HepG2 (cell line): Measurements from ENCODE around the gene LDLRAD4. TPM values are rescaled to one million over a fixed set of nuclear protein-coding genes. Genes with fewer than 3 reads are reported as not detected.

Source experiments
- AGO2 ChIP-seq: fragments of 200-400 bp; formaldehyde crosslinking; optimal IDR thresholded peaks from 2 replicates; pipeline ENCODE3; 2017; ENCODE audit warnings: mild to moderate bottlenecking, low read depth, low read length, moderate library complexity
- AHDC1 ChIP-seq: sonication (generic); formaldehyde crosslinking; IDR thresholded peaks from 2 replicates; pipeline ENCODE4 v1.5.1; 2020; ENCODE audit warnings: mild to moderate bottlenecking, missing genetic modification reagents, borderline replicate concordance
- ARNT2 ChIP-seq: sonication (generic); formaldehyde crosslinking; IDR thresholded peaks from 2 replicates; pipeline ENCODE4 v1.8.0; 2022; ENCODE audit warnings: mild to moderate bottlenecking, low read depth, missing genetic modification reagents, moderate library complexity
- HIVEP1 ChIP-seq: sonication (generic); formaldehyde crosslinking; IDR thresholded peaks from 2 replicates; pipeline ENCODE4 v1.4.0; 2020; ENCODE audit warnings: mild to moderate bottlenecking, missing genetic modification reagents
- NFKB2 ChIP-seq: sonication (generic); formaldehyde crosslinking; IDR thresholded peaks from 2 replicates; pipeline ENCODE4 v1.4.0; 2020; ENCODE audit warnings: missing genetic modification reagents, borderline replicate concordance
- PHF20 ChIP-seq: sonication (generic); formaldehyde crosslinking; IDR thresholded peaks from 2 replicates; pipeline ENCODE4 v1.5.0; 2020; ENCODE audit warnings: mild to moderate bottlenecking, missing genetic modification reagents
- RXRA ChIP-seq: sonication (generic); formaldehyde crosslinking; IDR thresholded peaks from 2 replicates; pipeline ENCODE4 v1.5.1; 2020; ENCODE audit warnings: missing genetic modification reagents
- SIN3B ChIP-seq: fragments of 150-350 bp; IDR thresholded peaks from 2 replicates; pipeline ENCODE4 v1.6.1; 2014; ENCODE audit warnings: low read length
- SP4 ChIP-seq: sonication (generic); formaldehyde crosslinking; IDR thresholded peaks from 2 replicates; pipeline ENCODE4 v1.8.1; 2023; ENCODE audit warnings: mild to moderate bottlenecking, missing genetic modification reagents
- TEAD3 ChIP-seq: optimal IDR thresholded peaks from 2 replicates; pipeline ENCODE3; 2016; ENCODE audit warnings: borderline replicate concordance
- ZFP36L2 ChIP-seq: sonication (generic); formaldehyde crosslinking; IDR thresholded peaks from 2 replicates; pipeline ENCODE4 v1.4.0; 2020; ENCODE audit warnings: missing genetic modification reagents
- ZNF232 ChIP-seq: sonication (generic); formaldehyde crosslinking; IDR thresholded peaks from 2 replicates; pipeline ENCODE4 v1.4.0; 2020; ENCODE audit warnings: missing genetic modification reagents, borderline replicate concordance
- ZNF253 ChIP-seq: sonication (generic); formaldehyde crosslinking; IDR thresholded peaks from 2 replicates; pipeline ENCODE4 v1.8.0; 2022; ENCODE audit warnings: mild to moderate bottlenecking, missing genetic modification reagents, borderline replicate concordance
- ZNF343 ChIP-seq: sonication (generic); formaldehyde crosslinking; IDR thresholded peaks from 2 replicates; pipeline ENCODE4 v1.4.0; 2020; ENCODE audit warnings: mild to moderate bottlenecking, missing genetic modification reagents
- ZNF780A ChIP-seq: sonication (generic); formaldehyde crosslinking; IDR thresholded peaks from 2 replicates; pipeline ENCODE4 v1.8.0; 2022; ENCODE audit warnings: mild to moderate bottlenecking, missing genetic modification reagents, moderate library complexity
- ZSCAN30 ChIP-seq: sonication (generic); formaldehyde crosslinking; IDR thresholded peaks from 2 replicates; pipeline ENCODE4 v1.5.0; 2020; ENCODE audit warnings: mild to moderate bottlenecking, missing genetic modification reagents
- polyA plus RNA-seq, 8 experiments: library from polyadenylated mRNA; depleted of rRNA in 3 of 8; stranded (reverse) in 7 of 8; unstranded in 1 of 8; fragments of >200 nt; fragmentation: Illumina TruSeq in 4 of 8; extraction: Trizol in 4 of 8; gene quantifications; 2 replicates each; pipeline versions ENCODE4 v1.2.1 to v1.2.3, GENCODE V29; 2011 to 2016; ENCODE audit warnings: low read depth in 4 of 8, missing spikeins in 1 of 8, mixed read lengths in 1 of 8; ENCODE audit not compliant: insufficient read depth in 1 of 8
- total RNA-seq, 5 experiments: library from RNA; depleted of rRNA; stranded (reverse); fragments of >200 nt; fragmentation: Illumina TruSeq; extraction: Trizol; gene quantifications; 2 replicates each; pipeline ENCODE4 v1.2.3, GENCODE V29; 2016; ENCODE audit warnings: low read depth in 1 of 5
- TF ChIP-seq, protein P1 (sequence below): sonication (generic); formaldehyde crosslinking; IDR thresholded peaks from 2 replicates; pipeline ENCODE4 v1.8.1; 2023; ENCODE audit warnings: mild to moderate bottlenecking, inconsistent platforms, moderate library complexity, missing genetic modification reagents, borderline replicate concordance
- TF ChIP-seq, protein P2 (sequence below): sonication (generic); formaldehyde crosslinking; IDR thresholded peaks from 2 replicates; pipeline ENCODE4 v1.5.0; 2020; ENCODE audit warnings: missing genetic modification reagents
- TF ChIP-seq, protein P3 (sequence below): IDR thresholded peaks from 2 replicates; pipeline ENCODE4 v1.6.1; 2016; ENCODE audit warnings: mild to moderate bottlenecking, missing biosample characterization, missing genetic modification reagents
- TF ChIP-seq, protein P4 (sequence below): sonication (generic); formaldehyde crosslinking; IDR thresholded peaks from 2 replicates; pipeline ENCODE4 v1.9.0; 2022; ENCODE audit warnings: missing genetic modification reagents, mild to moderate bottlenecking, borderline replicate concordance

LDLRAD4 gene
- total and polyA plus RNA-seq, 2 of the 13 experiments (the other 11 are each of a cell fraction or from before 2014, with no cell fraction given): 13.6 to 20.9 TPM

GRCh38 chr18:13418013-13418710, 199.6 kb downstream of the LDLRAD4 start (continued):
- TF ChIP-seq, protein P1, sequence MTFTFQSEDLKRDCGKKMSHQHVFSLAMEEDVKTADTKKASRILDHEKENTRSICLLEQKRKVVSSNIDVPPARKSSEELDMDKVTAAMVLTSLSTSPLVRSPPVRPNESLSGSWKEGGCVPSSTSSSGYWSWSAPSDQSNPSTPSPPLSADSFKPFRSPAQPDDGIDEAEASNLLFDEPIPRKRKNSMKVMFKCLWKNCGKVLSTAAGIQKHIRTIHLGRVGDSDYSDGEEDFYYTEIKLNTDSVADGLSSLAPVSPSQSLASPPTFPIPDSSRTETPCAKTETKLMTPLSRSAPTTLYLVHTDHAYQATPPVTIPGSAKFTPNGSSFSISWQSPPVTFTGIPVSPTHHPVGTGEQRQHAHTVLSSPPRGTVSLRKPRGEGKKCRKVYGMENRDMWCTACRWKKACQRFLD: no peak
- TF ChIP-seq HIVEP1 (CRISPR knock-in tag) (no peak), ZNF232 (CRISPR knock-in tag) (no peak), ZSCAN30 (no peak), ZNF780A (CRISPR knock-in tag) (no peak), NFKB2 (CRISPR knock-in tag) (no peak), RXRA (CRISPR knock-in tag) (no peak), TEAD3 (CRISPR knock-in tag) (peak; percentile 52), AHDC1 (CRISPR knock-in tag) (peak; percentile 60; the same call in 1 of the 2 replicates), SIN3B (no peak), ZNF343 (no peak), ZNF253 (no peak), SP4 (CRISPR knock-in tag) (no peak), ZFP36L2 (CRISPR knock-in tag) (no peak), ARNT2 (CRISPR knock-in tag) (no peak), AGO2 (no peak), PHF20 (CRISPR knock-in tag) (no peak)
- TF ChIP-seq, protein P2, sequence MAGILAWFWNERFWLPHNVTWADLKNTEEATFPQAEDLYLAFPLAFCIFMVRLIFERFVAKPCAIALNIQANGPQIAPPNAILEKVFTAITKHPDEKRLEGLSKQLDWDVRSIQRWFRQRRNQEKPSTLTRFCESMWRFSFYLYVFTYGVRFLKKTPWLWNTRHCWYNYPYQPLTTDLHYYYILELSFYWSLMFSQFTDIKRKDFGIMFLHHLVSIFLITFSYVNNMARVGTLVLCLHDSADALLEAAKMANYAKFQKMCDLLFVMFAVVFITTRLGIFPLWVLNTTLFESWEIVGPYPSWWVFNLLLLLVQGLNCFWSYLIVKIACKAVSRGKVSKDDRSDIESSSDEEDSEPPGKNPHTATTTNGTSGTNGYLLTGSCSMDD (CRISPR knock-in tag): no peak
- TF ChIP-seq, protein P3, sequence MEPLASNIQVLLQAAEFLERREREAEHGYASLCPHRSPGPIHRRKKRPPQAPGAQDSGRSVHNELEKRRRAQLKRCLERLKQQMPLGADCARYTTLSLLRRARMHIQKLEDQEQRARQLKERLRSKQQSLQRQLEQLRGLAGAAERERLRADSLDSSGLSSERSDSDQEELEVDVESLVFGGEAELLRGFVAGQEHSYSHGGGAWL (CRISPR knock-in tag): no peak
- TF ChIP-seq, protein P4, sequence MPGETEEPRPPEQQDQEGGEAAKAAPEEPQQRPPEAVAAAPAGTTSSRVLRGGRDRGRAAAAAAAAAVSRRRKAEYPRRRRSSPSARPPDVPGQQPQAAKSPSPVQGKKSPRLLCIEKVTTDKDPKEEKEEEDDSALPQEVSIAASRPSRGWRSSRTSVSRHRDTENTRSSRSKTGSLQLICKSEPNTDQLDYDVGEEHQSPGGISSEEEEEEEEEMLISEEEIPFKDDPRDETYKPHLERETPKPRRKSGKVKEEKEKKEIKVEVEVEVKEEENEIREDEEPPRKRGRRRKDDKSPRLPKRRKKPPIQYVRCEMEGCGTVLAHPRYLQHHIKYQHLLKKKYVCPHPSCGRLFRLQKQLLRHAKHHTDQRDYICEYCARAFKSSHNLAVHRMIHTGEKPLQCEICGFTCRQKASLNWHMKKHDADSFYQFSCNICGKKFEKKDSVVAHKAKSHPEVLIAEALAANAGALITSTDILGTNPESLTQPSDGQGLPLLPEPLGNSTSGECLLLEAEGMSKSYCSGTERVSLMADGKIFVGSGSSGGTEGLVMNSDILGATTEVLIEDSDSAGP (CRISPR knock-in tag): peak; percentile 62; the same call in 1 of the 2 replicates
